ENCODE data around the gene GPX4.

GPX4 gene

GRCh38 chr19:1091544-1092175 is 12.1 kb upstream of the GPX4 start:
- peaks cover 42% of the 10 kb centered on the region for H3K36me3 ChIP-seq (replicated peaks)
- in situ Hi-C loops (cut with HindIII; ENCODE audit: low pct_ligation_motif_present, low sequenced_read_pairs), result no loop called here
- H3K27ac ChIP-seq, result no peak overlapping the region
- DNase-seq, result no peak
- H3K27me3 ChIP-seq (replicated peaks), result no peaks in the 10 kb centered on the region
- no peak overlapping the region for H3K4me3 ChIP-seq (ENCODE audit: low read depth, low read length)
- TF ChIP-seq CTCF (IDR thresholded peaks at IDR 0.05; ENCODE audit: low read depth, low read length, missing control alignments), result no peak

GRCh38 chr19:1093330-1093729 is 10.5 kb upstream of the GPX4 start:
- Histone ChIP-seq H3K4me3 (ENCODE audit: low read depth, low read length) (no peak overlapping the region), H3K27ac (no peak overlapping the region), H3K27me3 (replicated peaks) (no peaks in the 10 kb centered on the region), H3K36me3 (replicated peaks) (peaks cover 37% of the 10 kb centered on the region)
- no peak for DNase-seq
- in situ Hi-C loops (cut with HindIII; ENCODE audit: low pct_ligation_motif_present, low sequenced_read_pairs), result no loop called here
- no peak for TF ChIP-seq CTCF (IDR thresholded peaks at IDR 0.05; ENCODE audit: low read depth, low read length, missing control alignments)

GRCh38 chr19:1093811-1094553 is 9.8 kb upstream of the GPX4 start:
- TF ChIP-seq CTCF (IDR thresholded peaks at IDR 0.05; ENCODE audit: low read depth, low read length, missing control alignments), result no peak
- DNase-seq, result no peak
- H3K27ac ChIP-seq, result no peak overlapping the region
- no peaks in the 10 kb centered on the region for H3K27me3 ChIP-seq (replicated peaks)
- peaks cover 30% of the 10 kb centered on the region for H3K36me3 ChIP-seq (replicated peaks)
- in situ Hi-C loops (cut with HindIII; ENCODE audit: low pct_ligation_motif_present, low sequenced_read_pairs), result no loop called here
- H3K4me3 ChIP-seq (ENCODE audit: low read depth, low read length), result peak overlapping the region; percentile 87

GRCh38 chr19:1094655-1094977 is 9.2 kb upstream of the GPX4 start:
- Histone ChIP-seq H3K4me3 (ENCODE audit: low read depth, low read length) (peak overlapping the region; percentile 87), H3K36me3 (replicated peaks) (peaks cover 25% of the 10 kb centered on the region), H3K27ac (peak overlapping the region; percentile 43), H3K27me3 (replicated peaks) (no peaks in the 10 kb centered on the region)
- DNase-seq, result no peak
- TF ChIP-seq CTCF (IDR thresholded peaks at IDR 0.05; ENCODE audit: low read depth, low read length, missing control alignments), result no peak
- in situ Hi-C loops (cut with HindIII; ENCODE audit: low pct_ligation_motif_present, low sequenced_read_pairs), result no loop called here

GRCh38 chr19:1094978-1095701 is 8.7 kb upstream of the GPX4 start, which contains the start of gene POLR2E:
Gene POLR2E (minus strand): TSS chr19:1095375. CDS start chr19:1095315, 60 bp downstream.
- in situ Hi-C loops (cut with HindIII; ENCODE audit: low pct_ligation_motif_present, low sequenced_read_pairs), result no loop called here
- TF ChIP-seq CTCF (IDR thresholded peaks at IDR 0.05; ENCODE audit: low read depth, low read length, missing control alignments), result no peak
- no peaks in the 10 kb centered on the region for H3K27me3 ChIP-seq (replicated peaks)
- H3K27ac ChIP-seq, result peak within 1 kb of the TSS; percentile 43
- peak; percentile 96 for DNase-seq
- peaks cover 24% of the 10 kb centered on the region for H3K36me3 ChIP-seq (replicated peaks)
- H3K4me3 ChIP-seq (ENCODE audit: low read depth, low read length), result peak within 1 kb of the TSS; percentile 87

Data from brain microvascular endothelial cell (primary cell).